NT2/D1 (cell line): ENCODE data around the gene ABHD11.

Experiments used
- YY1 ChIP-seq: IDR thresholded peaks from 2 replicates; pipeline ENCODE4 v1.6.1; 2011; ENCODE audit not compliant: insufficient read length, insufficient read depth
- ZNF274 ChIP-seq: IDR thresholded peaks from 2 replicates; pipeline ENCODE4 v1.6.1; 2011; ENCODE audit warnings: mild to moderate bottlenecking, low read depth, low read length

DNA sequence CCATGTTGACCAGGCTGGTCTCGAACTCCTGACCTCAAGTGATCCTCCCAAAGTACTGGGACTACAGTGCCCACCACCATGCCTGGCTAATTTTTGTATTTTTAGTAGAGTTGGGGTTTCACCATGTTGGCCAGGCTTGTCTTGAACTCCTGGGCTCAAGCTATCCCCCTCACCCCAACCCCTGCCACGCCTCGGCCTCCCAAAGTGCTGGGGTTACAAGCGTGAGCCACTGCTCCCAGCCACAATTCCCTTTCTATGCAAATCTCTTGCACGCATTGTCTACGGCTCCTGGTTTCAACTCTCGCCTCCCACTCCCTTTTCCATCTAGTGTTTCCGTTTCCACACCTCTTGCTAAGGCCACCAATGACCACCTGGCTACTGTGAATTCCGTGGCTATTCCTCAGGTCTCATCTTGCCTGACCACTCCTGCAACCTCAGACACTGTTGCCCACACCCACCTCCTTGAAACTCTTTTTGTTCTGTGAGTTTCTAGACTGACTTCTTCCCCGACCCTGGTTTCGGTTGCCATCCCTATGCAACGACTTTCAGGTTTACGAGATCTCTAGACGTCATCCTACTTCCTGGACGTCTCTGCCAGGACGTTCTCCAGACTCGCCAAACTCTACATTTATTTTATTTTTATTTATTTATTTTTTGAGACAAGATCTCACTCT is 28.1 kb upstream of the ABHD11 start:
- TF ChIP-seq ZNF274 = no peak
- no peak for TF ChIP-seq YY1
